ENCODE data around the gene MBNL1.

The MBNL1 gene

GRCh38 chr3:152295344-152295743 lies 26.6 kb downstream of the MBNL1 start:
- H3K4me3 ChIP-seq (ENCODE audit: low read depth, low read length) = no peak overlapping the region

DNA sequence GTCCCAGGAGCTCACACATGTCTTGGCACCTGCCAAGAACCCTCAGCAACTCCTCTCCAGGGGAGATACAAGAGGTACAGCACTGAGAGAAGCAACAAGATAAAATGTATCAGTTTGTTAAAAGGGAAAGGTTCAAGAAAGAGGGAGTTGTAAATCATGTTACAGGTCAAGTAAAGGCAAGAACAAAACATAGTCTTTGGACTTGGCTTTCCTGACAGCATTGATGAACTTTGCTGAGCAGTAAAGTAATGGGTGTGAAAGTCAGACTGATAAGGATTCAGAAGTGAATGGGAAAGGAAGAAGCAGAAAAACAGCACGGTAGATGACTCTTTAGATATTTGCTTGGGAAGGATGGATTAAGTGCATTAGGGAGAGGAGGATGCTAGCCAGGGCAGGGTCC lies 27.1 kb downstream of the MBNL1 start:
- H3K4me3 ChIP-seq (ENCODE audit: low read depth, low read length) = no peak overlapping the region

GRCh38 chr3:152296382-152296781 lies 27.7 kb downstream of the MBNL1 start:
- no peak overlapping the region for H3K4me3 ChIP-seq (ENCODE audit: low read depth, low read length)

DNA sequence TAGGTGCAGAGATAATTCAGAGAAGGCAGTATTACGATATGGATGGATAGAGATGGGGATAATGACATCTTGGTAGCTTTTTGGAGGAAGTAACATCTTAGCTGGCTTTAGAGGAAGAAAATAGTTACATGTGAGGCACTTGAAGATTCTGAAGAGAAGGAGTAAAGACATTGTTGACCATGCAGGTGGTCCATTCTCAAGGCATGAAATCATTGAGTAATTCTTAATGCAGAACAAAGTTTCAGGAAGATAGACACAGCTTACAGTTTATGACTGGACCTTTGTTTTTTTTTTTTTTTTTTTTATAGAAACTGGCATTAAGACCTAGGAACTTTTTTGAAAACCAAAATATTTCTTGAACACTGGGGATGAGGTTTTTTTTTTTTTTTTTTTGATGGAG lies 28.2 kb downstream of the MBNL1 start:
- no peak overlapping the region for H3K4me3 ChIP-seq (ENCODE audit: low read depth, low read length)

DNA sequence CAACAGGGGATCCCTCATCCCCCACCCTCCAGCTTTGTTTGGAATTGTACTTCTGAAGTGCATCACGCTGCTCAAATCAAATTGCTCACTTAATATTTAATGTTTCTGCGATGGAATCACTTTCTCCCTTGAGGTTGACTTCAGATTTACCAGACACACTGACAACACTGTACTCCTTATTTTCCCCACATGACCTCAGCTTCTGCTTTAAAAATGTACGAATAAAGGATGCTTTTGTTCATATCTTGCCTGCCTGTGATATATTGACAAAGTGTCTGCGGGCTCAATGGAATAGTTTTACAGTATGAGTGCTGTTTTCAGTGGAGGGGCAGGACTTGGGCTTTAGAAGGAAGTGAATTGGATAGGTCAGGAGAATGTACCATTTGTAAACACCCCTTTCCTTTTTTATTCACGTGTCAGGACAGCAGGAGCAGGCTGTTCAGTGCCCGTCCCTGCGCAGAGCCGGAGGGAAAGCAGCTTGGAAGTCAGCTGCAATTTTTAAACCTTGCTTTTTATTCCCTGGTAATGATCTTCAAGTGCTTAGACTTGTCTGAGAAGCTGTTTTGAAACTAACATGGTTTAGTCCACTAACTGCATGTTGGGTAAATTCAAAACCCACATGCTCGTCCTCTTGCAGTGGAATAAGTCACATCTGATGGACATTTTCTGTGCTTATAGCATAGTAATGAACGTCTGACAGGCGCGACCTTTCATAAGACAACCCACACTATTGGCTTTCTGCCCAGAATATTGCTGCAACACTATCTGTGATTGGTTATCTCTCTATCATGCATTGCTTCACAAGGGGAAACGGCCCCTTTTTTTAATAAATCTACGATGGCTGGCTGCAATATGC lies 29.9 kb downstream of the MBNL1 start:
- H3K4me3 ChIP-seq (ENCODE audit: low read depth, low read length) = no peak overlapping the region

DNA sequence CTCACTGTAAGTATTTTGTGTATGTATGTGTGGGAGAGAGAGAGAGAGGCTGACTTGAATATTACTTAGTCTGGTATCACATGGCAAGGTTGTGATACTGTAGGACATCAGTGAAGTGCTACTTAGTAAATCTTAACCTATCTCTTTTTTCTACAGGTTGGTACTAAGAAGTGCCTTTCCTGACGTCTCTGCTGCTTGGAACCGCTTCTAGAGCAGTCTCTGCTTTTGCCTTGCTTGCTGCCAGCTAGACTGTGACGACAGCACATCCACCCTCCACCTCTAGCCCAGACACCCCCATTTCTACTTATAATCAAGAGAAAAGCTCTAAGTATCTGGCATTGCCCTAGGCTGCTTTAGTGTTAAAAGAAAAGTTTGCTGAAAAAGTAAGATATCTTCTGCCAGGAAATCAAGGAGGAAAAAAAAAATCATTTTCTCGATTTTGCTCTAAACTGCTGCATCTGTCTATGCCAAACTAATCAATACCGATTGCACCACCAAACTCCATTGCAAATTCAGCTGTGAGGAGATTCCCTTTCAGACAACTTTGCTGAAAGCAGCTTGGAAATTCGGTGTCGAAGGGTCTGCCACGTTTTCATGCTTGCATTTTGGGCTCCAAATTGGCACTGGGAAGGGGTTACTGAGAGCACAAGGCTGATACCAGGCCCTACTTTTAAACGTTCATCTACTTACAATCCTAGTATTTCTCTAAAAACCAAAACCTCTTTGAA lies 30.7 kb downstream of the MBNL1 start:
- no peak overlapping the region for H3K4me3 ChIP-seq (ENCODE audit: low read depth, low read length)

DNA sequence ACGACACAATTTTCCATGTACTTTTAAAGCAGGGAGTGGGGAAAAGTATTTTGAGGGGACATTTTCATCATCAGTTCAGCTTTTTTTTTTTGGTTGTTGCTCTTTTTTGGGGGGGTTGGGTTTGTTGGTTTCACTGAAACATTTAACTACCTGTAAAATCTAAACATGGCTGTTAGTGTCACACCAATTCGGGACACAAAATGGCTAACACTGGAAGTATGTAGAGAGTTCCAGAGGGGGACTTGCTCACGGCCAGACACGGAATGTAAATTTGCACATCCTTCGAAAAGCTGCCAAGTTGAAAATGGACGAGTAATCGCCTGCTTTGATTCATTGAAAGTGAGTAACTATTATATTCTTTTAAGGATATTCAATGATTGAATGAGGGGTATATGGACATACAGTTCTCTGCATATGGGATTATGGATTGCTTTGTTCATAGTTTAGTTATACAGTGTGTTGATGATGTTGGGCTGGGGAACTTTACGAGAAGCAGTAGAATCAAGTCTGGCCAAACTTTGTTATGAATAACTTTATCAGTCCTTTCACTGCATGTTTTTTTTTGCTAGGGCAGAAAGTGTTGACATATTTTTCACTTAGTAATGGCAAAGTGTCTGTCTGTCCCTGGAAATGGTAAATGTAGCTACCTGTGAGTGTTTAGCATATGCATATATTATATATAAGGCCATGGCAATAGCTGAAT lies 31.5 kb downstream of the MBNL1 start:
- no peak overlapping the region for H3K4me3 ChIP-seq (ENCODE audit: low read depth, low read length)

DNA sequence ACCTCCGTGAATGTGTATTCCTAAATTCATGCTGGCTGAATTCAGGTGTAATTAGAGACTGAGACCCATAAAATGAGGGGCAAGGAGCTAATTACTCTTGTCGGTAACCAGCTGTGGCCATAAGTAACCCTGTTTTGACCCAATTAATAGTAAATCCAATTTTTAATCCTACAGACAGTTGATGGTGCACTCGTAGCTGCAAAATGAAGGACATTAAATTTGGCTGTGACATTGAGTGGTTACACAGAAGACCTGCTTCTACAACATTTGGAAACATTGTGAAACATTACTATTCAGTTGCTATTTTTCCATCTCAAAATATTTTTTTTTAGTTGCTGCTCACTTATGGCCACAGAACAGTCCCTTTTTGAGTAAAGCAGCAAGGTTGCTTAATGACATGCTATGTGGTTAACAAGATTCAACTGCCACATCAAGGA lies 33.0 kb downstream of the MBNL1 start:
- H3K4me3 ChIP-seq (ENCODE audit: low read depth, low read length) = no peak overlapping the region

GRCh38 chr3:152302521-152303021 lies 33.8 kb downstream of the MBNL1 start:
- no peak overlapping the region for H3K4me3 ChIP-seq (ENCODE audit: low read depth, low read length)

DNA sequence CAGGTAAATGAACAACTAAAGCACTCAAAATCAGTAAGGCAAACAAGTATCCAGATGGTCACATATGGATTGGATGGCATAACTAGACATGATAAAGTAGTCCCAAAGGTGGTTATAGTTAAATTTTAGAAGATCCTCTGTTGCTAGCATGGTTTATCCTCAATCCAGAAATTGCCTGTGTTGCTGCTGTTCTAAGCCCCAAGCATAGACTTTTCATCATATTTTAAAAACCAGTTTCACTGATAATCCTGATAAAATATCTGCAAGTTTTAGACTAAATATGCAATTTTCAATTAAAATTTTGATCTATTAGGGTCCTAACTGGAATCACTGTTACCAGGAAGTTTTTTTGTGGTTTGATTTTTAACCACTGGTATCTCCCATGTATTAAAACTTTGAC lies 35.4 kb downstream of the MBNL1 start:
- no peak overlapping the region for H3K4me3 ChIP-seq (ENCODE audit: low read depth, low read length)

GRCh38 chr3:152305075-152305474 lies 36.3 kb downstream of the MBNL1 start:
- H3K4me3 ChIP-seq (ENCODE audit: low read depth, low read length) = no peak overlapping the region

DNA sequence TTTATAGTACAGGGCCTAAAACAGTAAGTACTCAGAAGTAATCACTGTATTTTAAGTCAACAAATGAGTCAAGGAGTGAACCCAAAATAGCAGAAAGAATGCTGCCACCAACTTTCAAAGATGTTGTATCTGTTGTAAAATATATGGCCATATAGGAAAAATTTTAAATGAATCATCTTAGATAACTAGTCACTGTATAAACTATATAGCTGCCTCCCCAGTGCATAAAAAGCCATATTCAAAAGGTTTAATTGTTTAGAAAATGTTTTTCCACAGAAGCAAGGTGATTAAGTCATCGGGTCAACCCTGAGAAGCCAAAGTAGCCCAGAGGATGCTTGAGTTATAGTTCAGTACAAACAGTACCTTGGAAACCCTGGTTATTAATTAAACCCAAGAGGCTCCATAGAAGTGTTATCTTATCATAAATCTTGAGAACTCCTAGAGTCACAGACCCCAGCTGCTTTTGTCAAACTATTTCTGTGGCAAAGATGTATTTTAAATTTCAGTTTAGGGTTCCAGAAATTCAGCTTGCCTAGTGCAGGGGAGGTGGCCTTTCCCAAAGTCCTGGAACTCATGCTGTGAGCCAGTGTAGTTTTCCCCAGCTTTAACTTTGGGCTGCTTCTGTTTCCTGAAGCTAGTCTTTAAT lies 39.2 kb downstream of the MBNL1 start:
- H3K4me3 ChIP-seq (ENCODE audit: low read depth, low read length) = no peak overlapping the region

DNA sequence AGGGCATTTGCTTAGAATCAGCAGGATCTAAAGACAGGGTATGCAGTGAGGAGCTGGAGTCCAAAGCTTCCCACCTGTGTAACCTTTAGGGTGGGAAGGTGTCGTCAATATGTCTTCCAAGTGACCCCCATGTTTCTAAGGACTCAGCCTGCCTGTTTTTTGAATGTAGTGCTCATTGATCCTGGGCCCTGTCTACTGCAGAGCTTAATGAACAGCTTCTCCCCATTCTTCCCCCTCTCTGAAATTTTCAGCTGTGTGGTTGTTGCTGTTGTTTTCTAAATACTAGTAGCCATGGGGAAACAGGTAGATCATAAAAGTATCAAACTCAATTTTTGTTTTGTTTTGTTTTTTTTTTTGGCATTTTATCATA lies 39.7 kb downstream of the MBNL1 start:
- no peak overlapping the region for H3K4me3 ChIP-seq (ENCODE audit: low read depth, low read length)

DNA sequence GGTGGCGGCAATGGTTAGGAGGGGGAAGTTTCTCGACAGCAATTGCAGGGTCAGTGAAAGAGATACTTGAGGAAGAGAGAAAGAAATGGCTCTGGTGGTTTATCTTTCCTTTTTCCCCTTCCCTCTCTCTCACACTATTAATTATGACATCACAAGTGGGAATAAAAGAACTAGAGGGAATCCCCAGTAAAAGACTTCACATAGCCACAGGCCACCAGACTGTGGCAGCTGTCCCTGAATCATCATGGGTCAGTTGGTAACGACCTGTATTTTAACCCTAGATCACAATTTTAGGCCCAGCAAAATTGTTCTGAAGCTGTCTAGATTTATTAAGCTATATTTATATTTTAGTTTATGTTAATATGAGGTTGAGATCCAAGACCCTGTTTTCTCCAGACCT lies 40.3 kb downstream of the MBNL1 start:
- H3K4me3 ChIP-seq (ENCODE audit: low read depth, low read length) = no peak overlapping the region

GRCh38 chr3:152309535-152310307 lies 41.0 kb downstream of the MBNL1 start:
- no peak overlapping the region for H3K4me3 ChIP-seq (ENCODE audit: low read depth, low read length)

DNA sequence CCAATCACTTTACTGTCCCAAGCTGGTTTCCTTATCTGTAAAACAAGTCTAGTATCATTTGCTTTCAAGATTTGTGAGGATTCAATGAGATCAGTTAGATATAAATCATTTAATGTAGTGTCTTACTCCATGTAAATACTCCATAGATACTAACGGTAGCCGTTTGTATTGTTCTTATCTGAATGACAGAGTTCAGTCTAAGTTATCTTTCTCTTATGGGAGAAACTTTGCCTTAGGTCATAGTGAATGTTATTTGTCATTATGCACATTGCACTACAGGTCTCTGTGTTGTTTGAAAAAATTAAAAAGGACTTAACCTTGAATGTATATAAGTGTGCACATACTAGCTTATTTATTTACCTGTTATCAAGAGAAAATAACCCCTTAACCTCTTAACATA lies 44.7 kb downstream of the MBNL1 start:
- no peak overlapping the region for H3K4me3 ChIP-seq (ENCODE audit: low read depth, low read length)

- H3K4me3 ChIP-seq (ENCODE audit: low read depth, low read length) = no peak overlapping the region
Measured at GRCh38 chr3:152313914-152314313, 45.2 kb downstream of the MBNL1 start.

DNA sequence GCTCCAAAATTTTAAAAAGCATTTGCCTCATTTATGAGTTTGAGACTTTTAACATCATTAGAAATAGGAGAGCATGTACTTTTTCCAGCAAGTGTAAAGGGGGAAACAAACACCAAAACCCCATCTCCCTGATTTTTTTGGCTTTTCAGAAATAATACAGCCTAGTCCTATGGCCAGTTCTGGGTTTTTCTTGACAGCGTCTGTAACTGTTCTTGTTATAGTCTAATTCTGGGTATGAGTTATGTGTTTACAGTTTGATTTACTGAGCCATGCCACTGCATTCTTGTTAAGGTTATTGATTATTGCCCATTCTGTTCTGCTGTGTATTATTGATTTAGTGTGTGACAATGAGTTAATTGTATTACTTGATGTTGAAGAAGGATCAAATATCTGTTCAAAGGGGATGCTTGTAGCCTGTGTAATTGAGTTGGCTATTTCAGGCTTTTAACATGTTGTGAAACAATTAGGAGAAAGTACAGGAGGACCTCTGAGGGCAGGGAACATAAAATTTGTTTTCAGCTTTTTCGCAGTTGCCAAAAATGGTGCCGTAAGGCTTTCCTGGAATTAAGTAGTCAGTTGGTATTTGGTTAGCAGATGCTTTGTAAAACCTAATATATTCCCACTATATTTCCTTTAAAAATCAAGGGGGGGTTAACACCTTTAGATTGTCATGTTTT lies 46.1 kb downstream of the MBNL1 start:
- no peak overlapping the region for H3K4me3 ChIP-seq (ENCODE audit: low read depth, low read length)

GRCh38 chr3:152315623-152316022 lies 46.9 kb downstream of the MBNL1 start:
- no peak overlapping the region for H3K4me3 ChIP-seq (ENCODE audit: low read depth, low read length)

- no peak overlapping the region for H3K4me3 ChIP-seq (ENCODE audit: low read depth, low read length)
Measured at GRCh38 chr3:152316318-152316717, 47.6 kb downstream of the MBNL1 start.

All from iPS-11a (cell line).